GM18505 (cell line): Measurements from ENCODE around the gene SCFD2.

ENCODE experiments used
- ATAC-seq: cut with Tn5 transposase; IDR thresholded peaks from one replicate; pipeline ENCODE4 v1.9.1; 2021; ENCODE audit not compliant: unreplicated experiment
- POLR2A ChIP-seq: IDR thresholded peaks from 4 replicates; pipeline ENCODE4 v1.6.1; 2011; ENCODE audit warnings: borderline replicate concordance; ENCODE audit not compliant: insufficient read depth, insufficient read length; ENCODE audit errors: extremely low read depth

SCFD2 gene

GRCh38 chr4:52951016-52951415 is 414.8 kb downstream of the SCFD2 start:
- no peak for ATAC-seq
- no peak for TF ChIP-seq POLR2A

- TF ChIP-seq POLR2A = no peak
- ATAC-seq = no peak
These were observed 415.6 kb downstream of the SCFD2 start for GRCh38 chr4:52950226-52950625.

GRCh38 chr4:52949336-52949735 is 416.5 kb downstream of the SCFD2 start:
- ATAC-seq = no peak
- TF ChIP-seq POLR2A = no peak

- TF ChIP-seq POLR2A = no peak
- no peak for ATAC-seq
These were observed 417.8 kb downstream of the SCFD2 start for GRCh38 chr4:52948057-52948423.

GRCh38 chr4:52947401-52948056 is 418.3 kb downstream of the SCFD2 start:
- no peak for ATAC-seq
- TF ChIP-seq POLR2A = no peak

DNA sequence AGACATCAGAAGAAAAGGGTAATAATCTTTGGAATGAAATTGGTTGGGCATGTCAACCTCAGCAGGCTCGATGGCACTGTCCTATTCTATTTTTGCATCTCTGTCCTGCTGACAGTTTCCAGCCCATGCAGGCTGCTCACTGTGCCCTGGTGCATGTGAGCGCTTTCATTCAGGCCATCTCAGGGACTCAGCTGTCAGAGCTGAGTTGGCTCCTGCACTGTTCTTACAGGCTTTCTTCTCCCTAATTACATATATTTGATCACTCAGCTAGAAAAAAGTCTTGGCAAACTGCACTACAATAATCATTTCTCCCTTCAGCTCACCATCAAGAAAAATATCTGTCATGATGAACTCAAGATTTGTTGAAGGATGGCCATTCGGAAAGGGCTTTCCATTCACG is 419.0 kb downstream of the SCFD2 start:
- no peak for TF ChIP-seq POLR2A
- ATAC-seq = no peak

DNA sequence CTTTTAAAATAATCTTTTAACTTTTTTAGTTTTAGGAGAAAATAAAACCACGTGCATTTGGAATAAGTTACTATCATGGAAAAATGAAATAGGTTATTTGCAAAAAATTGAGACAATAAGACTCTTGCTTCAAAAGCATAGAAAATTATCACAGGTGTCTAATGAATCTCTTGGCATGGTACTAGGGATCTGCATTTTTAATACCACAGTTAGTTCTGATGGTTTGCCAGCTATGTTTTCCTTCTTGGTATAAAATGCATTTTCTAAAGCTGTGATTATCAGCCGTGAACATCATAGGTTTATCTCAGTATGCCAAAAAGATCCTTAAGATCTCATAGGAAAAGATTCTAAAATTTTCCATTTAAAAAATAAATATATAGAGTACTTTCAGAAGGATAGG is 419.9 kb downstream of the SCFD2 start:
- no peak for ATAC-seq

DNA sequence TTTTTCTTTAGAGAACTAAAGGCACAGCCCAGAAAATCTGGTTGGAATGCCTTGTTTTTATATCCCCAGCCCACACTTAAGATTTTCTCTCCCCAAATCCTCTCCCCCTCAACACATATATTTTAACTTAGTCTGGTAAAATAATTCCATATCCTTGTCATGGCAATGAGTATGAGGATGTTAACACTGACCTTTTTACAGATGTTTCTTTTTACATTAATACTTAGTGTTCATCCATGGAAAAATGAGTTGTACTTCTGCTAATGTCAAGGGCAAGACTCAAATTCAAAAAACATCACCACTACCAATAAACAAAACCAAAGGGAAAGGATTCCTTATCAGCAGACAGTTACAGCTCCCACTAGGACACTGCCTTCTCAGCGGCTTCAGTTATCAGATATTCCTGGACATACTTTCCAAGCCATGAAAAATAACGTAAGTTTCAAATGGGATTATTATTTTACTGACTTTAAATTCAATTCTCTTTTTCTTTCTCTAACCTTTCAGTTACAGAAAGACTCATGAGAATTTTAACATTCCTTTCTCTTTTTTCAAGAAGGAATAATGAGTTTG is 420.4 kb downstream of the SCFD2 start:
- TF ChIP-seq POLR2A = no peak

More for the DNA sequence above, 419.9 kb downstream of the SCFD2 start:
- TF ChIP-seq POLR2A = no peak

DNA sequence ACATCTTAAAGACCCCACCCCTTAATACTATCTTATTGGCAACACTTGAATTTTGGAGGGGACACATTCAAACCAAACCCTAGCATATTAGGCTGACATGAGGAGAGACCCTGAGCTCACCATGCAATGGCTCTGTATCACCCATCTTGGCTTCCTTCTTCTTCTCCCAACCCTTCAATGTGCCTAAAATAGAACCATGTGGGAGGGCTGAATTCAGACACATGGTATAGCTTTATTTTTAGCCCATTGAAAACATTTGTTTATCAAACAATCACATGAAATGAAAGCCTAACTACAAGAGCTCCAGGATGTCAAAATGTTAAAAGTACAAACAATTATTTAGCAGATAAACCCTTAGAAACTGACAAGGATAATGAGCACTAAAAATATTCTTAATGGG is 422.2 kb downstream of the SCFD2 start:
- ATAC-seq = no peak
- no peak for TF ChIP-seq POLR2A

More for the DNA sequence above, 420.4 kb downstream of the SCFD2 start:
- ATAC-seq = no peak

DNA sequence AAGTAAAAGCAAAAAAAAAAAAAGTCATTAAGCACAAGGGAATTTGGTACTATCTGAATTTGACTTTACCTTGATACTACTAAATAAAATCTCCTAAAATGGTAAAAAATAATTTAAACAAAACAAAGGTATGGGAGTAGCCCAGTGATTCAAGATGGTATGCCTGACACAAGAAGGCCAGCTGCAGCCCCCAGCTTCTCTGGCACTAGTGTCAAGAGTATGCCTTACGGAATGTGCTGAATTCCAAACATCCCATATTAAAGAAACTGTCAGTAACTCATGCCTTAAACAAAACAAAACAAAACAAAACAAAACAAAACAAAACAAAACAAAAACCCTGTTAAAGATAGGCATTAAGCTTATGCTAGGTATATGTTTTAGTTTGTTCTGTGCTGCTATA is 422.9 kb downstream of the SCFD2 start:
- TF ChIP-seq POLR2A = no peak
- no peak for ATAC-seq

- TF ChIP-seq POLR2A = no peak
- ATAC-seq = no peak
These were observed 424.4 kb downstream of the SCFD2 start for GRCh38 chr4:52941450-52941849.

- no peak for ATAC-seq
- TF ChIP-seq POLR2A = no peak
These were observed 426.1 kb downstream of the SCFD2 start for GRCh38 chr4:52939739-52940138.

- no peak for TF ChIP-seq POLR2A
- no peak for ATAC-seq
These were observed 426.5 kb downstream of the SCFD2 start for GRCh38 chr4:52939325-52939724.

DNA sequence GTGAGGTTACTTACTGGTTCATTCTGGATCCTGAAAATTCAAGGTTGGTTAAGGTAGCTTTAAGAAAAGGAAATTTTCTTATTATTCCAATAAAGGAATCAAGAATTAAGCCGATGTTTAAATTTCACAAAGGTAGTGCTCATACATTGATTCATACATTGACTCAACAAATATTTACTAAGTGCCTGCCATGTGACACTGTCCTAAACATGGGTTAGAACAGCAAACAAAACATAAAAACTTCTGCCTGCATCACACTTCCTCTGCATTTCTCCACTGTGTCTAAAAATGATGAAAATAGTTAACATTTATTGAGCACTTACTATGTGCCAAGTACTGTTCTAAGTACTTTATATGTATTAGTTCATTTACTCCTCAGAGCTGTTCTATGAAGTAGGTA is 428.0 kb downstream of the SCFD2 start:
- ATAC-seq = no peak
- no peak for TF ChIP-seq POLR2A
